CD4-positive, alpha-beta T cell treated with Interleukin-2 at 100 ng/mL for 4 hours (primary cell): ENCODE results near the gene TNFAIP8L3.
"Not testable (repeated sequence)": the region's sequence is repeated elsewhere in the genome, so short reads cannot be mapped to it uniquely, and the experiment has no call there.

Source experiments
- DNase-seq: peaks from one replicate; pipeline ENCODE4 v3.0.0-alpha.2; 2020; ENCODE audit warnings: low spot score

The TNFAIP8L3 gene

GRCh38 chr15:51060030-51060673 lies 34.6 kb downstream of the TNFAIP8L3 start:
- no peak for DNase-seq

- no peak for DNase-seq
Observed at GRCh38 chr15:51054535-51054934, 40.2 kb downstream of the TNFAIP8L3 start.

GRCh38 chr15:51053571-51053970 lies 41.1 kb downstream of the TNFAIP8L3 start:
- no peak for DNase-seq

- DNase-seq = no peak
Observed at GRCh38 chr15:51051776-51052175, 42.9 kb downstream of the TNFAIP8L3 start.

- no peak for DNase-seq
Observed at GRCh38 chr15:51049081-51049480, 45.6 kb downstream of the TNFAIP8L3 start.

DNA sequence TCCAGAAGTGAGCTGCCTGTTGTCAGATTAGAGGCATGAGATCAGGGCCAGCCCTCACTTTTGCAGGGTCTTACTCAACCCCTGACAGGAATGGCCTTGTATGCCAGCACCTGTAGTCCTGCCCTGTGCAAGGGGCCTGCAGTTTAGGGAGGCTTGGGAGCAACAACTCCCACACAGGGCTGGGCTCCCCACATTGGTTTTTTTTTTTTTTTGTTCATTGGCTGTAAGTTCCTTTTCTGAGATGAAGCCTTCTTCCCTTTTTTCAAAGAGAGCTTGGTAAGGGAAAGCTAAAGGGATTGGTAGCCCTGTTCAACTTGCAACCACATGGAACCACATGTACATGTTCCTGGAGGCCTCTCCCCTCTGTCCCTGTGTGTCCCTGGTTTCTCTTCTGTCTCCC lies 46.4 kb downstream of the TNFAIP8L3 start:
- no peak for DNase-seq

DNA sequence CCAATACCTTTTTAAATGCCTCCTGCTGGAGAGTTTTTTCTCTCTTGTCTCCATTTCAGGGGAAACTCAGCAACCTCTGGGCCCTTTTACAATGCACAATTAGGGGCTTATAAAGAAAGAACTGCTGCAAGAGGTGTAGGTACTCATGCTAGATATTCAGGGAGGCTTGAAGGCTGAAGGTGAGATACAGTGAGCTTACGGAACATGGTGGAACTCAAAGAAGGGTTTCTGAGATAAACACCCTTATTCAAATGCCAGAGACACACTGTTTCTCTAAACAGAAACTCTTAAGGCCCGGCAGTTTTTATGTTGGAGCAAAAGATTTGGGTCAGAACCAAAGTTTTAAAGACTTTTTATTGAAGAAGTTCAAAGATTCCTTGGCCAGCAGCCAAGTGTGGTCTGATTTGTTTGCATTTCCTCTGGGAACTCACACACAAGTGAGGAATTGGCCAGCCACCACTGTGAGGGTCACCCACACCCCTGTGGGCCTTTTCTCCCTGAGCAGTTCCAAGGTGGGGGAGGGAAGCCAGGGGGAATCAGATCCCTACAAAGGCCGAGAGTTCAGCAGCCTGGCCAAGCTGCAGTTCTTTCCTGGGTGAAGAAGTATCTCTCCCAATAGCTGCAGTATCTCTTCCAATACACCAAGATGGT lies 47.8 kb downstream of the TNFAIP8L3 start:
- DNase-seq = no peak

GRCh38 chr15:51046016-51046415 lies 48.7 kb downstream of the TNFAIP8L3 start:
- no peak for DNase-seq

GRCh38 chr15:51044037-51044727 lies 50.5 kb downstream of the TNFAIP8L3 start:
- DNase-seq = no peak

DNA sequence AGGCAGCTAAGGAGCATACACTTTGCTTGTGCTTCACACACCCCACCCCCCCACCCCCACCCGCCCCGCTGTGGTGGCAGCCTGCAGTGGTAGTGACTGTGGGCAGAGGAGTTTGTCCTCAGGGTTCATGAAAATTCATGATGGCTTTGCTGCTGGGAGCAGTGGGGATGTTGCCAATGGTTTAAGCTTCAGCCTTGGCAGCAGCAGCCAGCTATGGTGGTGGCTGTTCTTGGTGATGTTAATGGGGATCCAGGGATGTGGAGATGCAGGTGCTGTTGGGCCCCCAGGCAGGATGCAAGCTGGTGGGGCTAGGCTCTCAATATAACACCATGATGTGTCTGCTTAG lies 55.8 kb downstream of the TNFAIP8L3 start:
- DNase-seq = no peak

GRCh38 chr15:51038162-51038973 lies 56.3 kb downstream of the TNFAIP8L3 start:
- no peak for DNase-seq

DNA sequence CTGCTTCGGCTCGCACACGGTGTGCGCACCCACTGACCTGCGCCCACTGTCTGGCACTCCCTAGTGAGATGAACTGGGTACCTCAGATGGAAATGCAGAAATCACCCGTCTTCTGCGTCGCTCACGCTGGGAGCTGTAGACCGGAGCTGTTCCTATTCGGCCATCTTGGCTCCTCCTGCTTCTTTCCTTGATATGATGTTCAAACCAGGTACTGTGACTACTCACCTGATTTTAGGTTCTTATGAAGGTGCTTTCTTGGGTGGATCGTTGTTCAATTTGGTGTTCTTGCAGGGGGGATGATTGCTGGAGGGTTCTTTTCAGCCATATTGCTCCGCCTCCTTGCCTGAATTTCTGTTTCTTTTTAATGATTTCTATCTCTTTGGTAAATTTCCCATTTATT lies 57.2 kb downstream of the TNFAIP8L3 start:
- DNase-seq = not testable (repeated sequence)

DNA sequence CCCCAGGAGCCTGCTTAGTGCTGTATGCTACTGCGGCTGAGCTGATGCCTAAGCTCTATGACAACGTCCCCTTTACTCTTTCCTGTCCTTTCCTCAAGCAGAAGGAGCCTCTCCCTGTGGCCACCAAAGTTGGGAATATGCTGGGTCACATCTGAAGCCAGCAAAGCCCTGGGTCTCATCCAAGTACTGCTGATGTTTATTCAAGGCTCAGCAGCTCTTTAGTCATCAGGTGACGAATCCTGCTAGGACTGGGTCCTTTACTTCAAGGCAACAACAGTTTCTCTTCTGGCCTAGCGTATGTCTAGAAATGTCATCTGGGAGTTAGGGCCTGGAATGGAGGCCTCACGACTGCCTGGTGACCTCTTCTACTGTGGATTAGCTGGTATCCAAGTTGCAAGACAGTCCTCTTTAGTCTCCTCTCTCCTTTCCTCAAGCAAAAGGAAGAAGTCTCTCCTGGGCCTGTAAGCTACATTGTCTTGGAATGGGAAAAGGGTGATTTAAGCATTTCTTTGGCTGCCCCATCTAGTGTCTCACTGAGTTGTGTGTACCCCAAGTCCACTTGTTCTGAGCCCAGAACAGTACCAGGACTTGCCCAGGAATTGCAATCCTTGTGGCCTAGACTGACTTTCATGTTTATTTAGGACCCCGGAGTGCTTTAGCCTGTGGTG lies 63.9 kb downstream of the TNFAIP8L3 start:
- DNase-seq = no peak

- DNase-seq = no peak
Observed at GRCh38 chr15:51025454-51025846, 69.3 kb downstream of the TNFAIP8L3 start.

DNA sequence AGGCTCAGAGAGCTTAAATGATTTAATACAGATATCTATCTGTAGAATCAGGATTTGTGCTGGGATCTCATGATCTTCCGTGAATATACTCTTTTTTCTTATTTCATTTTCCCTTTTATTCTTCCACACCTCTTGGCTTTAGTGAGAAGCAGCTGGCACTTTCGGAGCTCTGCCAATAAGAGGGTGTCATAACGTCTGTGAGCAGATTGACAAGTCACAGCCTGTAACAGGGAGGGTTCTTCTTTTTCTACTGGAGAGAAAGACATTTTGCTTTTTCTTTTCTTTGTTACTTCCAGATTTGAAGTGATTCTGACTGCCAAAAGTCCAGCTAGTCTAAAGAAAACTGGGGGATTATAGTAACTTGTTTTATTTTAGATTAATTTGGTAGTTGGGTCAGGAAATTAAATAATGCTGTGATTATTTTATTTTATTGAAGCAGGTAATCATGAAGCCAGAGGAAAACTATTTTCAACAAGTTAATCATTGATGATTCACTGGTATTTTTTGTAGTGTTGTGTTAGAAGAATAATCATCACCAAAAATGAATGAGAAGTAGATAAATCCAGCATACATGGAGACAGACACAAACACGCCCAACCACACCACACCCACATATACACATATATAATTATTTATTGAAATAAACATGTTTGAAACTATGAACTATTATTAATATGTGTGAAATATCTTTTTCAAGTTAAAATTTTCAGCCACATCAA lies 69.8 kb downstream of the TNFAIP8L3 start:
- DNase-seq = no peak

DNA sequence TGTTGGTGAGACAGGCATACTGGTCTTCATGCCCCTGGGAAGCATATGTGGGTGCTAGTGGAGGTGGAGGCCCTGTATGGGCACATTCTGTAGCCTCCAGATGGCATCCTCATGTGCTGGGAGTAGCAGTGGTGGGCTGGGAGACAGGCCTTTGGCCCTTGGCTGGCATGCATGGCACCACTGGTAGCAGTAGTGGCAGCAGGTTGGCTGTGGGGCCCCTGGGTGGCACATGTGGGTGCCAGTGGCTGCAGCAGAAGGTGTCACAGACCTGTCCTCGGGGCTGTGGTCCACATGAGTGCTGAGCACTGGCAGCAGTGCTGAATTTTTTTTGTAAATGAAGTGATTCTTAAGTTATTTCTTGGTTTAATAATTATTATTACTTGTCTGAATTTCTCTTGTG lies 71.2 kb downstream of the TNFAIP8L3 start:
- DNase-seq = no peak

GRCh38 chr15:51022206-51022605 lies 72.5 kb downstream of the TNFAIP8L3 start:
- no peak for DNase-seq

- DNase-seq = no peak
Observed at GRCh38 chr15:51016615-51017014, 78.1 kb downstream of the TNFAIP8L3 start.

- DNase-seq = no peak
Observed at GRCh38 chr15:51011212-51011611, 83.5 kb downstream of the TNFAIP8L3 start.

GRCh38 chr15:51007131-51007666 lies 87.5 kb downstream of the TNFAIP8L3 start:
- no peak for DNase-seq
